ENCODE results near the gene NTNG1. TPM values are rescaled to one million over a fixed set of nuclear protein-coding genes. Genes with fewer than 3 reads are reported as not detected.
"Not testable (repeated sequence)": the region's sequence is repeated elsewhere in the genome, so short reads cannot be mapped to it uniquely, and the experiment has no call there.

The NTNG1 gene
- total RNA-seq, 1 experiment from 2014 or later, result 4.4 TPM

- peak; percentile 50 for DNase-seq (ENCODE audit: low spot score)
Measured at GRCh38 chr1:107196973-107197562, 56.2 kb downstream of the NTNG1 start.

- no peak for DNase-seq (ENCODE audit: low spot score)
Measured at GRCh38 chr1:107198561-107198960, 57.7 kb downstream of the NTNG1 start.

GRCh38 chr1:107200631-107201030 is 59.8 kb downstream of the NTNG1 start:
- DNase-seq (ENCODE audit: low spot score), result no peak

- no peak for DNase-seq (ENCODE audit: low spot score)
Measured at GRCh38 chr1:107202007-107202406, 61.2 kb downstream of the NTNG1 start.

- no peak for DNase-seq (ENCODE audit: low spot score)
Measured at GRCh38 chr1:107213225-107213624, 72.4 kb downstream of the NTNG1 start.

- DNase-seq (ENCODE audit: low spot score), result peak; percentile 35
Measured at GRCh38 chr1:107220036-107220435, 79.2 kb downstream of the NTNG1 start.

GRCh38 chr1:107225706-107226105 is 84.9 kb downstream of the NTNG1 start:
- no peak for DNase-seq (ENCODE audit: low spot score)

GRCh38 chr1:107228704-107229371 is 88.0 kb downstream of the NTNG1 start:
- DNase-seq (ENCODE audit: low spot score), result no peak

- no peak for DNase-seq (ENCODE audit: low spot score)
Measured at GRCh38 chr1:107229711-107230110, 88.9 kb downstream of the NTNG1 start.

GRCh38 chr1:107230121-107230520 is 89.3 kb downstream of the NTNG1 start:
- DNase-seq (ENCODE audit: low spot score), result no peak

GRCh38 chr1:107231291-107231690 is 90.5 kb downstream of the NTNG1 start:
- no peak for DNase-seq (ENCODE audit: low spot score)

- no peak for DNase-seq (ENCODE audit: low spot score)
Measured at GRCh38 chr1:107232426-107232825, 91.6 kb downstream of the NTNG1 start.

GRCh38 chr1:107236760-107237159 is 95.9 kb downstream of the NTNG1 start:
- DNase-seq (ENCODE audit: low spot score), result not testable (repeated sequence)

- no peak for DNase-seq (ENCODE audit: low spot score)
Measured at GRCh38 chr1:107243461-107243860, 102.6 kb downstream of the NTNG1 start.

- no peak for DNase-seq (ENCODE audit: low spot score)
Measured at GRCh38 chr1:107244709-107245500, 104.1 kb downstream of the NTNG1 start.

GRCh38 chr1:107246775-107247345 is 106.0 kb downstream of the NTNG1 start:
- DNase-seq (ENCODE audit: low spot score), result no peak

- DNase-seq (ENCODE audit: low spot score), result no peak
Measured at GRCh38 chr1:107247679-107248078, 106.8 kb downstream of the NTNG1 start.

GRCh38 chr1:107250169-107250568 is 109.3 kb downstream of the NTNG1 start:
- no peak for DNase-seq (ENCODE audit: low spot score)

- DNase-seq (ENCODE audit: low spot score), result no peak
Measured at GRCh38 chr1:107251083-107251482, 110.2 kb downstream of the NTNG1 start.

- no peak for DNase-seq (ENCODE audit: low spot score)
Measured at GRCh38 chr1:107251839-107252238, 111.0 kb downstream of the NTNG1 start.

- DNase-seq (ENCODE audit: low spot score), result no peak
Measured at GRCh38 chr1:107252271-107252670, 111.4 kb downstream of the NTNG1 start.

- DNase-seq (ENCODE audit: low spot score), result no peak
Measured at GRCh38 chr1:107254306-107254705, 113.5 kb downstream of the NTNG1 start.

- no peak for DNase-seq (ENCODE audit: low spot score)
Measured at GRCh38 chr1:107255469-107255868, 114.6 kb downstream of the NTNG1 start.
